ENCODE results near the gene SPX.

The SPX gene

GRCh38 chr12:21526053-21526452 lies at the start of gene SPX:
Gene SPX (plus strand): TSS chr12:21526296. CDS start chr12:21526473, 177 bp downstream.
- H3K9me3 Mint-ChIP-seq: peaks cover 7 to 12% of the 10 kb centered on the region in 2 donors
- DNase-seq (no peak), ATAC-seq (no peak)
- peak within 1 kb of the TSS in 1 of 2 donors; percentile 62 for H3K27ac Mint-ChIP-seq
- H3K27me3 Mint-ChIP-seq: peaks cover 29% of the 10 kb centered on the region
- H3K4me1 Mint-ChIP-seq: no peaks in the 10 kb centered on the region
- peak within 1 kb of the TSS; percentile 30 to 81 for H3K4me3 Mint-ChIP-seq

- H3K4me3 Mint-ChIP-seq: no peak overlapping the region
- ATAC-seq (peak; percentile 71), DNase-seq (no peak)
- H3K27me3 Mint-ChIP-seq: no peaks in the 10 kb centered on the region
- H3K27ac Mint-ChIP-seq: peak overlapping the region in 1 of 2 donors; percentile 62
- no peaks in the 10 kb centered on the region for H3K9me3 Mint-ChIP-seq
- peaks cover 17% of the 10 kb centered on the region for H3K4me1 Mint-ChIP-seq
These were observed 49.1 kb upstream of the SPX start for GRCh38 chr12:21476949-21477348.

GRCh38 chr12:21478756-21479455 lies 47.2 kb upstream of the SPX start:
- ATAC-seq: no peak
- Mint-ChIP-seq H3K27me3 (no peaks in the 10 kb centered on the region), H3K27ac (no peak overlapping the region), H3K9me3 (no peaks in the 10 kb centered on the region), H3K4me1 (peaks cover 17% of the 10 kb centered on the region), H3K4me3 (no peak overlapping the region)
- DNase-seq: no peak

- no peaks in the 10 kb centered on the region for H3K27me3 Mint-ChIP-seq
- no peak for DNase-seq
These were observed 42.6 kb upstream of the SPX start for GRCh38 chr12:21483531-21483930.

GRCh38 chr12:21485998-21486397 lies 40.1 kb upstream of the SPX start:
- DNase-seq (no peak), ATAC-seq (no peak)
- H3K9me3 Mint-ChIP-seq: no peaks in the 10 kb centered on the region
- H3K27ac Mint-ChIP-seq: no peak overlapping the region
- H3K4me3 Mint-ChIP-seq: no peak overlapping the region
- H3K4me1 Mint-ChIP-seq: no peaks in the 10 kb centered on the region
- H3K27me3 Mint-ChIP-seq: no peaks in the 10 kb centered on the region

More at GRCh38 chr12:21483531-21483930, 42.6 kb upstream of the SPX start:
- H3K27ac Mint-ChIP-seq: no peak overlapping the region
- no peak overlapping the region for H3K4me3 Mint-ChIP-seq
- no peaks in the 10 kb centered on the region for H3K9me3 Mint-ChIP-seq
- no peaks in the 10 kb centered on the region for H3K4me1 Mint-ChIP-seq
- no peak for ATAC-seq

- DNase-seq: no peak
- no peaks in the 10 kb centered on the region for H3K27me3 Mint-ChIP-seq
- no peak overlapping the region for H3K27ac Mint-ChIP-seq
- no peak for ATAC-seq
- H3K9me3 Mint-ChIP-seq: no peaks in the 10 kb centered on the region
- H3K4me1 Mint-ChIP-seq: peaks cover 20% of the 10 kb centered on the region
- H3K4me3 Mint-ChIP-seq: peak overlapping the region in 1 of 2 donors; percentile 54
These were observed 26.3 kb upstream of the SPX start for GRCh38 chr12:21499765-21500164.

- ATAC-seq (no peak), DNase-seq (no peak)
- peaks cover 26% of the 10 kb centered on the region for H3K4me1 Mint-ChIP-seq
These were observed 25.3 kb upstream of the SPX start for GRCh38 chr12:21500786-21501257.

GRCh38 chr12:21501258-21502163 lies 24.6 kb upstream of the SPX start, which contains the start of the genes GOLT1B and RECQL:
Gene GOLT1B (plus strand): TSS chr12:21501789. CDS start chr12:21501924, 135 bp downstream.
Gene RECQL (minus strand): TSS chr12:21501635. CDS start chr12:21499570, 2,065 bp downstream.
- no peak within 1 kb of the TSS for H3K4me3 Mint-ChIP-seq
- H3K9me3 Mint-ChIP-seq: no peaks in the 10 kb centered on the region
- ATAC-seq: peak; percentile 98
- H3K27ac Mint-ChIP-seq: peak within 1 kb of the TSS in 1 of 2 donors; percentile 86
- peak; percentile 86 to 91 for DNase-seq
- peaks cover 26% of the 10 kb centered on the region for H3K4me1 Mint-ChIP-seq
- no peaks in the 10 kb centered on the region for H3K27me3 Mint-ChIP-seq

More at GRCh38 chr12:21500786-21501257, 25.3 kb upstream of the SPX start:
- Mint-ChIP-seq H3K9me3 (no peaks in the 10 kb centered on the region), H3K27ac (no peak overlapping the region), H3K27me3 (no peaks in the 10 kb centered on the region), H3K4me3 (no peak overlapping the region)

- Mint-ChIP-seq H3K27me3 (no peaks in the 10 kb centered on the region), H3K27ac (no peak overlapping the region), H3K9me3 (no peaks in the 10 kb centered on the region), H3K4me1 (peaks cover 26% of the 10 kb centered on the region), H3K4me3 (no peak overlapping the region)
- DNase-seq (no peak), ATAC-seq (no peak)
These were observed 24.0 kb upstream of the SPX start for GRCh38 chr12:21502164-21502496.

GRCh38 chr12:21502872-21503271 lies 23.2 kb upstream of the SPX start:
- no peak for ATAC-seq
- peaks cover 28% of the 10 kb centered on the region for H3K4me1 Mint-ChIP-seq
- no peaks in the 10 kb centered on the region for H3K27me3 Mint-ChIP-seq

GRCh38 chr12:21505888-21506287 lies 20.2 kb upstream of the SPX start:
- Mint-ChIP-seq H3K27ac (no peak overlapping the region), H3K27me3 (no peaks in the 10 kb centered on the region), H3K4me1 (peaks cover 51% of the 10 kb centered on the region), H3K9me3 (no peaks in the 10 kb centered on the region), H3K4me3 (no peak overlapping the region)
- no peak for ATAC-seq
- no peak for DNase-seq

More at GRCh38 chr12:21502872-21503271, 23.2 kb upstream of the SPX start:
- peak overlapping the region in 1 of 2 donors; percentile 86 for H3K27ac Mint-ChIP-seq
- DNase-seq: no peak
- H3K4me3 Mint-ChIP-seq: no peak overlapping the region
- no peaks in the 10 kb centered on the region for H3K9me3 Mint-ChIP-seq

- Mint-ChIP-seq H3K4me3 (no peak overlapping the region), H3K9me3 (no peaks in the 10 kb centered on the region), H3K27ac (no peak overlapping the region), H3K4me1 (peaks cover 47% of the 10 kb centered on the region), H3K27me3 (no peaks in the 10 kb centered on the region)
- ATAC-seq (no peak), DNase-seq (no peak)
These were observed 18.2 kb upstream of the SPX start for GRCh38 chr12:21507849-21508248.

GRCh38 chr12:21509768-21510167 lies 16.3 kb upstream of the SPX start:
- H3K27ac Mint-ChIP-seq: peak overlapping the region; percentile 92 to 95
- no peaks in the 10 kb centered on the region for H3K27me3 Mint-ChIP-seq
- H3K4me1 Mint-ChIP-seq: peaks cover 31% of the 10 kb centered on the region
- ATAC-seq: peak; percentile 96
- H3K9me3 Mint-ChIP-seq: no peaks in the 10 kb centered on the region
- peak overlapping the region; percentile 65 to 68 for H3K4me3 Mint-ChIP-seq
- DNase-seq: peak in 1 of 2 donors; percentile 15

- DNase-seq: no peak
- no peak overlapping the region for H3K4me3 Mint-ChIP-seq
- H3K27me3 Mint-ChIP-seq: no peaks in the 10 kb centered on the region
- no peak overlapping the region for H3K27ac Mint-ChIP-seq
- no peaks in the 10 kb centered on the region for H3K9me3 Mint-ChIP-seq
- no peak for ATAC-seq
- no peaks in the 10 kb centered on the region for H3K4me1 Mint-ChIP-seq
These were observed 9.8 kb upstream of the SPX start for GRCh38 chr12:21516281-21516680.

GRCh38 chr12:21518451-21518850 lies 7.6 kb upstream of the SPX start:
- Mint-ChIP-seq H3K27ac (no peak overlapping the region), H3K27me3 (no peaks in the 10 kb centered on the region), H3K4me1 (no peaks in the 10 kb centered on the region), H3K9me3 (no peaks in the 10 kb centered on the region), H3K4me3 (no peak overlapping the region)
- DNase-seq: no peak
- ATAC-seq: no peak

- no peak overlapping the region for H3K27ac Mint-ChIP-seq
- peaks cover 7 to 12% of the 10 kb centered on the region in 2 donors for H3K9me3 Mint-ChIP-seq
- no peak overlapping the region for H3K4me3 Mint-ChIP-seq
- ATAC-seq: no peak
- no peaks in the 10 kb centered on the region for H3K27me3 Mint-ChIP-seq
- no peaks in the 10 kb centered on the region for H3K4me1 Mint-ChIP-seq
- no peak for DNase-seq
These were observed 4.6 kb upstream of the SPX start for GRCh38 chr12:21521541-21521940.
